DMS153 treated with DMSO at 0.1 percent for 48 hours (cell line): ENCODE results near the gene INSM1.

Experiments used
- DNase-seq: peaks from one replicate; lab custom pipeline; 2025; ENCODE audit not compliant: unreplicated experiment; lab: John Stamatoyannopoulos, UW

INSM1 gene

DNA sequence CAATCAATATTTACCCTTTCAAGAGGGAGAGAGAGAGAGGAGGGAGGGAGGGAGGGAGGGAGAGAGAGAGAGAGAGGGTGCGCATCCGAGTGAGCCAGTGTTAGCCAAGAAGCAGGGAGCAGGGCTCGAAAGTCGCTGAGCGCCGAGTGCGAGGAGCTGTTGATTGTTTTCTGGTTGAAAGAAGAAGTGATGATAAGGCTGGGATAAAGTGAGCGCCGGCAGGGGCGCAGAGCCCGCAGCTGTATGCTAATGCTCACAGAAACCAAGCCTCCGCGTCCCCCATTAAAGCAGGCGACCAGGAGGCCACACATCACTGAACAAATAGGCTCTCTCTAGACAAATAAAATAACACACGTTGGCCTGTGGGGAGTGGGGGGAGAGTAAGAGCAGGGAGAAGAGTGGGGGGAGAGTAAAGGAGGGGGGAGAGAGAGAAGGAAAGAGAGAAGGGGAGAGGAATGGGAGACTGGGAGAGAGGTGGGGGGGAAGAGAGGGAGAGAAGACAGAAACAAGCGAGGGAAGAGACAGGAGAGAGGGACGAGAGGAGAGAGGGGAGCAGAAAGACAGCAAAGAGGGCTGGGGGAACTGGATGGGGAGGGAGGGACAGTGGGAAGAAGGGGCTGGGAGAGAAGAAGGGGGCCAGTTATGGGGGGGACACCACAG, 5.0 kb upstream of the INSM1 start:
- DNase-seq = peak; percentile 92

DNA sequence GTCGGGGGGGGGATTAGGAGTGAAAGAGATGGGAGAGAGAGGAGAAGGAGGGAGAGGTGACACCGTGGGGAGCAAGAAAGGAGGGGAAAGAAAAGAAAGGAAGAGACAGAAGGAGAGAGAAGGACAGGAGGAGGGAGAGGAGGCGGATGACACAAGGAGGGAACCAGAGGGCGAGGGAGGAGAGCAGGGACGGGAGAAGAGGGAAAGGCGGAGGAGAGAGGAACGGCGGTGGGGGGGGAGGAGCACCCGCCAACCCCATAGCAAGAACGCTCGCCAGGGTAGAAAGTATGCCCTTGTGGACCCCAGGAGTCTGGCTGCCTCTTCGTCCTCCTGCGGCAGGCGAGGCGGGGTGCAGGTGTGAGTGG, 4.5 kb upstream of the INSM1 start:
- DNase-seq = peak; percentile 59

DNA sequence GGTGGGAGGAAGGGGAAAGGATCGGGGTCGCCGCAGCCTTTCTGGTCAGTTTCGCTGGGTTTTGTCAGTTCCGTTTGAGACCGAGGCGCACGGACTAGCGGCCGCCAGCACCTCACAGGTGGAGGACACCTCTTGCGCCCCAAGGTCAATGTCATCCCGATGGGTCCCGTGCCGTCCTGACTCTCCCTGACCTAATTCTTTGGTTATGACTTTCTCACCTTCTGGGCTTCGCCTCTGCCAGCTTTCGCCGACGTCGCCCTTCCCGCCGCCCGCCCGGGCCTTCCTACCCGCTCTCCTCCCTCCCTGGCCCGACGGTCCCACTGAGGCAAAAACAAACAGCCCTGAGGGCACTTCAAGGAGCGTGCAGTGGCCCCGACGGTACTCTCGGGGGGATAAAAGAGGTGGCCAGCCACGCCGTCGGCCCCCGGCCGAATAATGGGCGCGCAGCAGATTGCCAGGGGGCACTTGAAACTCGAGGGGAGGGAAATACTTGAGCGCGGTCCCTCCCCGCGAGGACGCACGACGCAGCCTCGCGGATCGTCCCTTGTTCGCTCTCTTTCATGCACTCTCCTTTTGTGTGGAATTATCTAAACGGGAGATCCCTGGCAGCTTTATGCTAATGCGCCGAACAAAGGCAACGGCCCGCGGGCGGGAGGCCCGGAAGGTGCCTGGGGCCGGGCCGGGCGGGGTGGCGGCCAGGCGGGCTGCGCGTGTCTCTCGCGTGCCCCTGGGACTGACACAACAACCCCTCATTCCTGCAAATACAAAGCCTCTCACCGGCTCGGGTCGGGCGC, 3.9 kb upstream of the INSM1 start:
- DNase-seq = peak; percentile 91

DNA sequence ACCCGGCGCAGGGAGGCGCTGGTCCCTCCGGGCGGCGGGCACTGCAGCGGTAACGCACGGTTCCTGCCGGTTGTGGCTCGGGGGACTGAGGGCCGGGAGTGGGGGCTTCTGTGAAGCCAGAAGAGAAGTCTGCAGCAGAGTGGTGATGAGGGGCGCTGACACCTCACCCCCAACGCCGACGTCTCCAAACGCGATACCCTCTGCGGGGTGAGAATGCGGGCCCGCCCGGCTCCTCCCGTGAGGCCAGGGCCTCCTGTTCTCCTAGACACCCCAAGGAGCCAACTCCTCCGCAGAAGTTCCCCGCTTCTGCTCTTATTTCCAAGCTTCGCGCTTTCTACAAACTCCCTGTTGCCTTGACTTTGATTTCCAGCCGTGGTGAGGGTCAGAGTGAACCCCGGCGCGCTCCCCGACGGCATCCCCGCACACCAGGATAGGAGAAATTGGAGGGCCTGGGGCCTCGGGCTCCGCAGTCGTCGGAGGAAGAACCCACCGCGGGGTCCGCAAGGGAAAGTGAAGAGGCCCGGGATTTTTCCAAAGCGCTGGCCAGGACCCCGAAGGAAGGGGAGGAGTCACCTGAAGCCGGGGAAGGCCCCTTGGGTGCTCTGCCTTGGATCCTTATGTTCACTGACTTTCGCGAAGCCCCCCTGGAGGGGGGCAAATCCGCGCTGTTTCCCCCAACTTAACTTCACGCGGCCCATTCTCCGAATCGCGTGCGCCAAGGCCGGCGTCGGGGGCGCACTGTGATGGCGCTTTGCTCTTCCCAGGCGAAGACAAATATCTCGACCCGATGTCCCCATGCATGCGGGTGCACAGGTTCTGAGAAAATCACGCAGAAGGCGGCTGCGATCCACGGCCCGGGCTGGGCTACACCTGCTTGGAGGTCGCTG, 3.1 kb upstream of the INSM1 start:
- DNase-seq = no peak

DNA sequence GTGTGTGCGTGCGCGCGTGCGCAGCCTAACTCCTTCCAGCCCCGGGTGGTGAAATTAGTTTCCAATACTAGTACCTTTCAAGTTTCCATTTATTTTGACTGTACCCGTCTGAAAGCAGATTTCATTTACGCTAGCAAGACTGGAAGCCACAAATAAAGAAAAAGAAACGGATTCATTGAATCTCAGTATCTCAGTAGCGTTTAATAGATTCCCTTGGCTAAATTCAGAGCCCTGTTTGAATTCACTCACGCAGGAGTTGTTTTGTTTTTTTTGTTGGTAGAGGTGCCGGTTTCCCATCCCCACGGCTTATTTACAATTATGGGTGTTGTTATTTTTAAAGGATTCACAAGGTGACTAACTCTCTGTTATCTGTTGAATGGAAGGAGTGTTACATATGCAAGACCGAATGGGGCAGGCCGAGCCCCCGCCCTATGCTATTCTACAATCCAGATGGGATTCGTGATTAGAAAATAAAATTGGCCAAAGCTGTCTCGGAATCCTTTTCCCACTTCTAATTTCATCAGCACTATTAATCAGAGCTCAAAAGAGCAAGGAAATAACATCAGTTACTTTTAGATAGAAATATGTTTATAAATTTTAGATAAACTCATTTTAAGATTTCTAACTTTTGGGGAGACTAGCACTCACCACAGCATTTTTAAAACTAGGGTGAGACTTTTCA, 2.3 kb upstream of the INSM1 start:
- DNase-seq = peak; percentile 40

DNA sequence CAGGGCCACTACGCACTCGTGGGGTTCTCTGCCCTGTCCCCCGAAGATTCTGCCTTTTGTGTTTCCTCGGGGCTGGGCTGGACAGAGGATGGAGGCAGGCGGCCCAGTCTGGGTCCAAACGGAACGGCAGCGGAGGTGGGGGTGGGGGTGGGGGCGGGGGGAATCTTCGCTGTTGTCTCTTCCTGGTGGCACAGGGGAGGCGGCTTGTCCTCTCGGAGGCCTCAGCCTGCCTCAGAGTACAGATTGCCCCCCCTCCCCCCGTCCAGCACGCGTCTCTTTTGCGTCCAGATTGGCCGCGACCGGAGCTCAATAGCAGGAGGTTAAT, 1.4 kb upstream of the INSM1 start:
- DNase-seq = peak; percentile 37

DNA sequence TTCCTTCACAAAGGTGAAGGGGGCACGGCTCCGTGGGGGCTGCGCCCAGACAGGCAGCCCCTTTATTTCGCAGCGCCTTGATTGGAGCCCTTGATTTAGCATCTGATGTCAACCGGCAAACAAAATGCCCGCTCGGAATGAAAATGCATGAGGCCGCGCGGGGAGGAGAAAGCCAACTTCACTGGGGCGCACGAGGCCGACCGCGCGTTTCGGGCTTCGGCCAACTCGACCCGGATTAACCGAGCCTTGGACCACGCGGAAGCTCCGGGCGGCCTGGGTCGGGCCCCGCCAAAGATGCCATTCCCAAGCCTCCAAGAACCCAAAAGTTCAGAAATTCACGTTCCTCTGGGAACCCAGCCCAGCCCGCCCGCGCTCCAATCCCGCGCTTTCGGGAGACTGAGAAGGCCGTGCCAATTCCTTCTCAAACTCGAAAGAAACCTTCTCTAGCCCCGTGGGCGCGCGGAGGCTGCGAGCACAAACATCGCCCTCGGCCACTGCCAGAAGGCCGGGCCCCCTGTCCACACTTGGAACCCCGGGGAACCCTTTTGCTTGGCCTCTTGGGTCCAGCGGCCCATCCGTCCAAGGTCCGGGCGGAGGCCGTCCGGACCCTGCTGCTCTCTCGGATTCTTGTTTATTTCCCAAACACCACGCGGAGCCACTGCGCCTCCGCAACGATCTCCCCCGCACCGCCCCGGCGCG, 879 bp upstream of the INSM1 start:
- peak; percentile 50 for DNase-seq

DNA sequence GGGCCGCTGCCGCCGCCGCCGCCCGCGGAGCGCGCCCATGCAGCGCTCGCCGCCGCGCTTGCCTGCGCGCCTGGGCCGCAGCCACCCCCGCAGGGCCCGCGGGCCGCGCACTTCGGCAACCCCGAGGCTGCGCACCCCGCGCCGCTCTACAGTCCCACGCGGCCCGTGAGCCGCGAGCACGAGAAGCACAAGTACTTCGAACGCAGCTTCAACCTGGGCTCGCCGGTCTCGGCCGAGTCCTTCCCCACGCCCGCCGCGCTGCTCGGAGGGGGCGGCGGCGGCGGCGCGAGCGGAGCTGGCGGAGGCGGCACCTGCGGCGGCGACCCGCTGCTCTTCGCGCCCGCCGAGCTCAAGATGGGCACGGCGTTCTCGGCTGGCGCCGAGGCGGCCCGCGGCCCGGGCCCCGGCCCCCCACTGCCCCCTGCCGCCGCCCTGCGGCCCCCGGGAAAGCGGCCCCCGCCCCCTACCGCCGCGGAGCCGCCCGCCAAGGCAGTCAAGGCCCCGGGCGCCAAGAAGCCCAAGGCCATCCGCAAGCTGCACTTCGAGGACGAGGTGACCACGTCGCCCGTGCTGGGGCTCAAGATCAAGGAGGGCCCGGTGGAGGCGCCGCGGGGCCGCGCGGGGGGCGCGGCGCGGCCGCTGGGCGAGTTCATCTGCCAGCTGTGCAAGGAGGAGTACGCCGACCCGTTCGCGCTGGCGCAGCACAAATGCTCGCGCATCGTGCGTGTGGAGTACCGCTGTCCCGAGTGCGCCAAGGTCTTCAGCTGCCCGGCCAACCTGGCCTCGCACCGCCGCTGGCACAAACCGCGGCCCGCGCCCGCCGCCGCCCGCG, 730 bp downstream of the INSM1 start:
- DNase-seq = no peak

DNA sequence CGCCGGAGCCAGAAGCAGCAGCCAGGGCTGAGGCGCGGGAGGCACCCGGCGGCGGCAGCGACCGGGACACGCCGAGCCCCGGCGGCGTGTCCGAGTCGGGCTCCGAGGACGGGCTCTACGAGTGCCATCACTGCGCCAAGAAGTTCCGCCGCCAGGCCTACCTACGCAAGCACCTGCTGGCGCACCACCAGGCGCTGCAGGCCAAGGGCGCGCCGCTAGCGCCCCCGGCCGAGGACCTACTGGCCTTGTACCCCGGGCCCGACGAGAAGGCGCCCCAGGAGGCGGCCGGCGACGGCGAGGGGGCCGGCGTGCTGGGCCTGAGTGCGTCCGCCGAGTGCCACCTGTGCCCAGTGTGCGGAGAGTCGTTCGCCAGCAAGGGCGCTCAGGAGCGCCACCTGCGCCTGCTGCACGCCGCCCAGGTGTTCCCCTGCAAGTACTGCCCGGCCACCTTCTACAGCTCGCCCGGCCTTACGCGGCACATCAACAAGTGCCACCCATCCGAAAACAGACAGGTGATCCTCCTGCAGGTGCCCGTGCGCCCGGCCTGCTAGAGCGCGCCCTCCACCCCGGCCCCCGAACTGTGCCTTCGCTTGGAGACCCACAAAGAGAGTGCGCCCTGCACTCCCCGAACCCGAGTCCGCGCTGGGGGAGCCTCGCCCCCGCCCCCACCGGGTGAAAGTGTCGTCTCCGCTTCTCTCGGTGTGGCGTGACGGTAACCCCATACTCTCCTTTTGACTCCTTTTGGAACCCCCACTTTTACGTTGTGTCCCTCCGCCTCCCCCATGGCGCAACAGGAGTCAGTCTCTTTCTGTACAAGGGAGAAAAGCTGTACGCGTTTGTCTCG, 1.6 kb downstream of the INSM1 start:
- DNase-seq = peak; percentile 11

DNA sequence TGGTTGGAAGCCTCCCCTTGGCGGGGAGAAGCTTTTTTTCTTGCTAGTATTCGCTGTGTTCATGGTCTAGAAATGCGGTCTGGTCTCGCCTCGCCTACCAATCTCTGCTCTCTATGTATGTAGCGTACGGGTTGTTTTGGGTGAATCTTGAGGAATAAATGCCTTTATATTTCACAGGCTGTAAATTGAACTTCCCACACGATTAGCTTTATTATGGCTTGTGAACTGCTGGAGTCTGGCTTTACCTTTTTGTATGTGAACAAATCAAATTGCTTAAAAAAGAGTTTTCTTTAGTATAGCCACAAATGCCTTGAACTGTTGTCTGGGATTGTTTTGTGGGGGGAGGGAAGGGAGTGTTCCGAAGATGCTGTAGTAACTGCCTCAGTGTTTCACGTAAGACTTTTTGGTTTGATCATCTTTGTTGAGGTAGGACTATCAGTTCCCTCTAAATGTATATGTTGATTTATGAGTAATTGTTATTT, 2.2 kb downstream of the INSM1 start:
- DNase-seq = no peak

DNA sequence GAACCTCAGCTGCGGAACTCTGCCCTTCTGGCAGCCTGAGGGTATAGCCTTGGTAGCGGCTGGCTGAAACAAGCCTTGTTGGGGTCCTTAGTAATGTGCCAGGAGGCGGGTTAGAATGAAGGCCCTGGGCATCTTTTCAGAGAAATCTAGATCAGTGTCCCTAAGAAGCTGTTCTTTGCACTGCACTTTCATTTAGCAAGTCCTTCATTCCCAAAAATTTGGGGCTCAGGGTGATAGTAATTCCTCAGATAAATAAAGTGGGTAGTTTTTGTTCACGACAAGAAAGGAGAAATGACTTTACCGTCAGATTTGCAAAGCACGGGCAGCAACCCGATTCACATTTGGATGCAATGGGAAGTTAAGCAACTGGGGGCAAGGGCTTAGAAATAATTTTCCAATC, 3.2 kb downstream of the INSM1 start:
- no peak for DNase-seq

DNA sequence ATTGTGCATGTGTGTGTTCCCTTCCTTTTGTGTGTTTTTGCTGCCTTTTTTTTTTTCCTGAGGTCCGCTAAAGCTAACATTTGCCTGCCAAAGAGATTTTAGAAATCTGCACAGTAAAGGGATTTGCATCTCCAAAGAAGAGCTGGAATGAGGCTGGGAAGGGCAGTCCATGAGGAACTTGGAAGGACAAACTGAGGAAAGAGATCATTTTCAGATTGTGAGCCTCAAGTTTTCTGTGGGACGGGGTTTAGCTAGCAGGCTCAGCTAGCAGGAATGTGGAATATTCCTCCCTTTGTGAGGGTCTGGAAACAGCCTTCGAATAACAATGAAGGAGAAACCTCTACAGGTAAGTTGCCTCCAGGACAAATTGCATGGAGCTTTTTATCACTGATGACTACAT, 3.8 kb downstream of the INSM1 start:
- DNase-seq = no peak

DNA sequence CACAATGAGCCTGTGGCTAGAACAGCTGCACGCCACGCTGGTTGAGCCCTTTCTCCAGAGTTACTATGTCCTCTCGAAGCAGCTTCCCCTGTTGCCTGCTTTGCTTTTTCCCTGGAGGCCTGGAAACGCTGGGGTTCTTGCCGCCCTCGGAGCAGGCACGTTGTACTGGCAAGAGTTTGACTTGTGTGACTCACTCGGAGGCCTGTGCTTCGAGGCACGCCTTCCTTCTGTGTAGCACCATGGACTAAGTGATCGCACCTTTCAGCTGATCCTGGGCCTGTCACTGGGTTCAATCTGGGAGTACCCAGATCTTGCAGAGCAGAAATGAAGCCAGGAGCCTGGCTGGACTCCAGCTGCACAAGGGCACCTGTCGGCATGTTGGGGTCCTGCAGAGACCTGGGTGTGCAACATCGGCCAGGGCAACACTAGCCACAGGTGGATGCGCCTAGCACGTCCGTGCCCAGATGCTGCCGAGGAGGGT, 5.2 kb downstream of the INSM1 start:
- DNase-seq = peak; percentile 80

DNA sequence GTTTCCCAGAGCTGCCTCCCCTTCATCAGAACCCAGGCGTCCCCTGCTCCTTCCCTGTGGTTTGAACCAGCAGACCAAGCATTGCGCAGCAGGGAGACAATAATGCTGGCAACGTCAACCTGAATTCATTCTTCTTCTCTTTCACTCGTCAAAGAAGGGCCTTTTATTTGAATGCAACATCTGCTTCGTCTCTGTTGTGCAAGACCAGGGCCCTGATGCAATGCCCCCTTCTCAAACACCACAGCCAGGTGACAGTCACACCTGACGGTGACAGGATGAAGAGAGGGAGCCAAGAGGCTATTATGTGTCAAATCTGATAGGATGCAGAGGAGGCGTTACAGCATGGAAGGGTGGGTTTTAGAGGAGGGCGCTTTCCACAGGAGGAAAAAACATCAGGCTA, 8.0 kb downstream of the INSM1 start:
- peak; percentile 90 for DNase-seq

DNA sequence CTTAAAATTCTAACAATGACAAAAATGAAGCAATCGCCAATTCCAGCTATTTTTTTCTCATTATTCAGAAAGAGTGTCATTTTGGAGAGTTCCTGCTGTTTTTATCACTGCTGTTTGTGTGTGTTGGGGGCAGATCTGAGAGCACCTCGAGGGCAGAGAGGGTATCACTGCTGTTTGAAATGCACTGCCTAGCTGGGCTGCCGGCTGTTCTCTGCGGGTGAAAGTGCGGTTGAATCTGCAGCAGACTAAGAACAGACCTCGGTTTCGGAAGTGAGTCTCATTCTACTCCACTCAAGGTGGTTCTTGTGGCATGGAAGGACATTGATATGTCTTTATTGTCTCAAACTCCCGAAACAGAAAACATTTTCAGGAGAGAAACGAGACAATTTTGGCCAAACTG, 18.3 kb downstream of the INSM1 start:
- DNase-seq = no peak

DNA sequence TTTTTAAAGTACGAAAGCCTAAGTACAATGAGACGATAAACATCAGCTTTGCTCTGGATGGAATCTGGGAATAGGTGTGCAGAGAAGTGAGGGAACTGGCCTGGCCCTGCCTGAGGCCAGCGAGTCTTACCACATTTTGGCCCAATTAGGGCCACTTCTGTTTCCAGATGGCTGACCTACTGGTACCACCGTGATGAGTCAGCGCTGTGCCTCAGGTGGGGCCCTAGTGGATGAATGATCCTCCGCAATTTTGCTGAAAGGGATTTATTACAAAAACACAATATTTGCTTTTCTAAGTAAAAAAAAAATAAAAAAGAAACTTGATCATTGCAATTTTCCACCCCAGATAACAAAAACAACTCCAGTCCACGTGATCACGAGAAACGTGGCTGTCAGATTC, 22.5 kb downstream of the INSM1 start:
- no peak for DNase-seq

DNA sequence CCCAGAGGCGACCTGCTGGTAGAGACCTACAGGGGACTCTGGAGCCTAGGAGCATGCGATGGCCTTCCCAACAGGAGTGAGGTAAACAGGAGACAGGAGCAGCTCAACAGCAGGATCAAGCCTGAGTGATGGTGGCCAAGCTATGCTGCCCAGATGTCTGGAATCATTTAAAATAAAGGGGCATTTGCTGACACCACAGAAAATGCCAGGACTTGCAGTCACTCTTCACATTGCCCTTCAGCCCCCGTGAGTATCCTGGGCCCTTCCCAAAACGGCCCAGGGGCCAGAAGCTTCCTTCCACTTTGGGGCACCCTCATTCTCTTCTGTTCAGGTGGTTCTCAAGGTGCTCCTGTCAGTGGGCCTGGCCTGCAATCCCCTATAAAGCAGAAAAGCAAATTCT, 23.2 kb downstream of the INSM1 start:
- DNase-seq = no peak

DNA sequence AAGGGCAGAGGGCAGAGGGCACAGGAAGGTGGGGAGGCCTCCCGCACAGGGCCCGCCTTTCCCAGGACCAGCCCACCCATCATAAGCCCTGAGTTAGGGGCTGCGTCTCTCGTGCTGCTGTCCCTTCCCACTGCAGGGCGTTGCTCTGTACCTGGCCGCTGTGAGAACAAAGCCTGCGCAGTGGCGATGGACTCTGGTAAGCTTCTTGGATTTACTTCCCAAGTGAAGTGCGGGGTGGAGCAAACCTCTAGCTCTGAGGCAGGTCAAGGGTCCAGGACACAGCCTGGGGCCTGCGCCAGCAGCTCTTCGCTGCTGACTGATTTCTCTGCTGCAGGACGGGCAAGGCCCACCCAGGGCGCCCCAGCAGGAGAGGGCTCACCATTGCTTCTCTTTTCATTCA, 23.9 kb downstream of the INSM1 start:
- DNase-seq = no peak
